BLaER1 treated with 17β-estradiol and CSF1 and Interleukin-3, amounts not matched to agents 10 nM and 100 nM (cell line): Measurements from ENCODE around the gene PPARG.

Experiments
- H3K27ac ChIP-seq, 11 experiments: shearing (Covaris generic); formaldehyde crosslinking; 2 replicates each; pipeline ENCODE4 v1.8.1; 2022
- H3K27me3 ChIP-seq, 11 experiments: shearing (Covaris generic); formaldehyde crosslinking; 2 replicates each; pipeline ENCODE4 v1.8.1; 2022
- H3K36me3 ChIP-seq, 11 experiments: shearing (Covaris generic); formaldehyde crosslinking; 2 replicates each; pipeline ENCODE4 v1.8.1; 2022
- H3K4me1 ChIP-seq, 10 experiments: shearing (Covaris generic); formaldehyde crosslinking; 2 replicates each; pipeline ENCODE4 v1.8.1; 2022
- H3K4me2 ChIP-seq, 11 experiments: shearing (Covaris generic); formaldehyde crosslinking; 2 replicates each; pipeline ENCODE4 v1.8.1; 2022
- H3K4me3 ChIP-seq, 10 experiments: shearing (Covaris generic); formaldehyde crosslinking; 2 replicates each; pipeline ENCODE4 v1.8.1; 2022
- H3K9ac ChIP-seq, 11 experiments: shearing (Covaris generic); formaldehyde crosslinking; 2 replicates each; pipeline ENCODE4 v1.8.1; 2022
- H3K9me3 ChIP-seq, 11 experiments: shearing (Covaris generic); formaldehyde crosslinking; replicated peaks in 1 of 11; 2 replicates each; pipeline ENCODE4 v1.8.1; 2022
- H4K20me1 ChIP-seq, 11 experiments: shearing (Covaris generic); formaldehyde crosslinking; 2 replicates each; pipeline ENCODE4 v1.8.1; 2022
- Cebpa-rat ChIP-seq, 11 experiments: shearing (Covaris generic); IDR thresholded peaks; 2 replicates each; pipeline ENCODE4 v1.8.1; 2022

PPARG gene

GRCh38 chr3:12401208-12401607 is 112.3 kb downstream of the PPARG start:
- Histone ChIP-seq H3K4me3 (no peak overlapping the region), H3K4me2 (peak overlapping the region in 10 of 11 experiments; percentile 52 to 83 (median 66); a peak in 17 of 22 replicates), H3K36me3 (no peaks in the 10 kb centered on the region), H4K20me1 (no peaks in the 10 kb centered on the region), H3K4me1 (peaks cover 11 to 48% (median 15%) of the 10 kb centered on the region in 10 experiments), H3K9ac (no peak overlapping the region), H3K9me3 (no peaks in the 10 kb centered on the region), H3K27me3 (no peaks in the 10 kb centered on the region), H3K27ac (no peak overlapping the region)
- no peak for TF ChIP-seq Cebpa-rat (IDR thresholded peaks at IDR 0.05)

- TF ChIP-seq Cebpa-rat (IDR thresholded peaks at IDR 0.05), result no peak
- H3K4me3 ChIP-seq, result no peak overlapping the region
- H3K36me3 ChIP-seq, result no peaks in the 10 kb centered on the region
- H3K4me1 ChIP-seq, result peaks cover 4 to 36% (median 6%) of the 10 kb centered on the region in 10 experiments
- no peaks in the 10 kb centered on the region for H3K9me3 ChIP-seq
- peak overlapping the region in 2 of 11 experiments; percentile 12 to 29; a peak in 2 of 22 replicates for H3K27ac ChIP-seq
- H3K4me2 ChIP-seq, result peak overlapping the region in 3 of 11 experiments; percentile 19 to 46 (median 31); a peak in 6 of 22 replicates
- no peaks in the 10 kb centered on the region for H3K27me3 ChIP-seq
- H4K20me1 ChIP-seq, result no peaks in the 10 kb centered on the region
- H3K9ac ChIP-seq, result no peak overlapping the region
These were observed 116.8 kb downstream of the PPARG start for GRCh38 chr3:12405432-12406272.

GRCh38 chr3:12408984-12409683 is 120.3 kb downstream of the PPARG start:
- H3K27me3 ChIP-seq, result no peaks in the 10 kb centered on the region
- no peak overlapping the region for H3K4me2 ChIP-seq
- no peak overlapping the region for H3K4me3 ChIP-seq
- H3K4me1 ChIP-seq, result peaks cover 0 to 35% (median 0%) of the 10 kb centered on the region in 10 experiments; a peak in 7 of 20 replicates
- no peaks in the 10 kb centered on the region for H3K9me3 ChIP-seq
- no peaks in the 10 kb centered on the region for H4K20me1 ChIP-seq
- no peak overlapping the region for H3K27ac ChIP-seq
- H3K9ac ChIP-seq, result no peak overlapping the region
- TF ChIP-seq Cebpa-rat (IDR thresholded peaks at IDR 0.05), result no peak
- H3K36me3 ChIP-seq, result no peaks in the 10 kb centered on the region

- Histone ChIP-seq H3K4me3 (no peak overlapping the region), H3K27me3 (no peaks in the 10 kb centered on the region), H3K4me1 (peaks cover 0 to 29% (median 0%) of the 10 kb centered on the region in 10 experiments; a peak in 7 of 20 replicates), H3K4me2 (no peak overlapping the region), H3K9me3 (no peaks in the 10 kb centered on the region), H3K9ac (no peak overlapping the region), H4K20me1 (no peaks in the 10 kb centered on the region), H3K36me3 (no peaks in the 10 kb centered on the region), H3K27ac (no peak overlapping the region)
- TF ChIP-seq Cebpa-rat (IDR thresholded peaks at IDR 0.05), result no peak
These were observed 121.1 kb downstream of the PPARG start for GRCh38 chr3:12409684-12410596.

GRCh38 chr3:12413721-12414255 is 124.9 kb downstream of the PPARG start:
- TF ChIP-seq Cebpa-rat (IDR thresholded peaks at IDR 0.05), result no peak
- Histone ChIP-seq H3K9me3 (no peaks in the 10 kb centered on the region), H3K36me3 (no peaks in the 10 kb centered on the region), H3K4me2 (peak overlapping the region in 2 of 11 experiments; percentile 9 to 28; a peak in 2 of 22 replicates), H3K27me3 (no peaks in the 10 kb centered on the region), H3K27ac (no peak overlapping the region), H3K4me1 (peaks cover 0 to 11% (median 0%) of the 10 kb centered on the region in 10 experiments; a peak in 5 of 20 replicates), H3K9ac (no peak overlapping the region), H3K4me3 (no peak overlapping the region), H4K20me1 (no peaks in the 10 kb centered on the region)

GRCh38 chr3:12415014-12415680 is 126.3 kb downstream of the PPARG start:
- H3K9ac ChIP-seq, result no peak overlapping the region
- TF ChIP-seq Cebpa-rat (IDR thresholded peaks at IDR 0.05), result no peak
- H3K27ac ChIP-seq, result no peak overlapping the region
- no peaks in the 10 kb centered on the region for H3K27me3 ChIP-seq
- H3K9me3 ChIP-seq, result no peaks in the 10 kb centered on the region
- no peak overlapping the region for H3K4me3 ChIP-seq
- no peak overlapping the region for H3K4me2 ChIP-seq
- H4K20me1 ChIP-seq, result no peaks in the 10 kb centered on the region
- H3K36me3 ChIP-seq, result no peaks in the 10 kb centered on the region
- H3K4me1 ChIP-seq, result peaks cover 0 to 11% (median 0%) of the 10 kb centered on the region in 10 experiments; a peak in 5 of 20 replicates

- no peaks in the 10 kb centered on the region for H4K20me1 ChIP-seq
These were observed 127.9 kb downstream of the PPARG start for GRCh38 chr3:12416731-12417130.

GRCh38 chr3:12420393-12420792 is 131.5 kb downstream of the PPARG start:
- no peak for TF ChIP-seq Cebpa-rat (IDR thresholded peaks at IDR 0.05)
- H3K9ac ChIP-seq, result no peak overlapping the region
- no peak overlapping the region for H3K27ac ChIP-seq
- H3K4me1 ChIP-seq, result 0 out of 20 replicates have a peak, but pooled peaks cover 0 to 6% (median 0%) of the 10 kb centered on the region in 10 experiments
- no peaks in the 10 kb centered on the region for H3K9me3 ChIP-seq
- H4K20me1 ChIP-seq, result no peaks in the 10 kb centered on the region
- no peak overlapping the region for H3K4me3 ChIP-seq
- no peak overlapping the region for H3K4me2 ChIP-seq
- H3K36me3 ChIP-seq, result no peaks in the 10 kb centered on the region
- no peaks in the 10 kb centered on the region for H3K27me3 ChIP-seq

More at GRCh38 chr3:12416731-12417130, 127.9 kb downstream of the PPARG start:
- Histone ChIP-seq H3K9ac (no peak overlapping the region), H3K4me2 (no peak overlapping the region), H3K9me3 (no peaks in the 10 kb centered on the region), H3K4me1 (peaks cover 0 to 11% (median 0%) of the 10 kb centered on the region in 10 experiments; a peak in 5 of 20 replicates), H3K4me3 (no peak overlapping the region), H3K27me3 (no peaks in the 10 kb centered on the region), H3K27ac (no peak overlapping the region), H3K36me3 (no peaks in the 10 kb centered on the region)
- TF ChIP-seq Cebpa-rat (IDR thresholded peaks at IDR 0.05), result no peak
